HG03064 (cell line): ENCODE data around the gene SFMBT2.
"Not testable (repeated sequence)": the region's sequence is repeated elsewhere in the genome, so short reads cannot be mapped to it uniquely, and the experiment has no call there.

Experiments used
- ATAC-seq: cut with Tn5 transposase; IDR thresholded peaks from one replicate; pipeline ENCODE4 v1.9.1; 2021; ENCODE audit warnings: low read depth; ENCODE audit not compliant: unreplicated experiment

The SFMBT2 gene

GRCh38 chr10:7335977-7336376 lies 74.9 kb downstream of the SFMBT2 start:
- ATAC-seq = no peak

- ATAC-seq = no peak
These were observed 76.2 kb downstream of the SFMBT2 start for GRCh38 chr10:7334642-7334964.

GRCh38 chr10:7333961-7334641 lies 76.7 kb downstream of the SFMBT2 start:
- ATAC-seq = no peak

- no peak for ATAC-seq
These were observed 81.6 kb downstream of the SFMBT2 start for GRCh38 chr10:7329219-7329618.

GRCh38 chr10:7327885-7328284 lies 82.9 kb downstream of the SFMBT2 start:
- no peak for ATAC-seq

- ATAC-seq = no peak
These were observed 88.2 kb downstream of the SFMBT2 start for GRCh38 chr10:7322623-7323022.

GRCh38 chr10:7320072-7320471 lies 90.8 kb downstream of the SFMBT2 start:
- no peak for ATAC-seq

- no peak for ATAC-seq
These were observed 91.2 kb downstream of the SFMBT2 start for GRCh38 chr10:7319632-7320031.

GRCh38 chr10:7318836-7319235 lies 92.0 kb downstream of the SFMBT2 start:
- no peak for ATAC-seq

GRCh38 chr10:7317786-7318446 lies 92.9 kb downstream of the SFMBT2 start:
- no peak for ATAC-seq

GRCh38 chr10:7316839-7317238 lies 94.0 kb downstream of the SFMBT2 start:
- no peak for ATAC-seq

- no peak for ATAC-seq
These were observed 94.9 kb downstream of the SFMBT2 start for GRCh38 chr10:7315906-7316305.

GRCh38 chr10:7314170-7314569 lies 96.7 kb downstream of the SFMBT2 start:
- ATAC-seq = no peak

GRCh38 chr10:7312488-7312857 lies 98.4 kb downstream of the SFMBT2 start:
- ATAC-seq = no peak

- not testable (repeated sequence) for ATAC-seq
These were observed 98.9 kb downstream of the SFMBT2 start for GRCh38 chr10:7311850-7312487.

GRCh38 chr10:7311218-7311849 lies 99.5 kb downstream of the SFMBT2 start:
- no peak for ATAC-seq

GRCh38 chr10:7310076-7310475 lies 100.8 kb downstream of the SFMBT2 start:
- no peak for ATAC-seq

- no peak for ATAC-seq
These were observed 102.0 kb downstream of the SFMBT2 start for GRCh38 chr10:7308826-7309225.

GRCh38 chr10:7306616-7307015 lies 104.2 kb downstream of the SFMBT2 start:
- no peak for ATAC-seq

- no peak for ATAC-seq
These were observed 104.7 kb downstream of the SFMBT2 start for GRCh38 chr10:7306147-7306546.

- no peak for ATAC-seq
These were observed 105.8 kb downstream of the SFMBT2 start for GRCh38 chr10:7305053-7305452.

- no peak for ATAC-seq
These were observed 106.7 kb downstream of the SFMBT2 start for GRCh38 chr10:7304110-7304509.
